ENCODE measurements around the gene BTN3A1.

DNA sequence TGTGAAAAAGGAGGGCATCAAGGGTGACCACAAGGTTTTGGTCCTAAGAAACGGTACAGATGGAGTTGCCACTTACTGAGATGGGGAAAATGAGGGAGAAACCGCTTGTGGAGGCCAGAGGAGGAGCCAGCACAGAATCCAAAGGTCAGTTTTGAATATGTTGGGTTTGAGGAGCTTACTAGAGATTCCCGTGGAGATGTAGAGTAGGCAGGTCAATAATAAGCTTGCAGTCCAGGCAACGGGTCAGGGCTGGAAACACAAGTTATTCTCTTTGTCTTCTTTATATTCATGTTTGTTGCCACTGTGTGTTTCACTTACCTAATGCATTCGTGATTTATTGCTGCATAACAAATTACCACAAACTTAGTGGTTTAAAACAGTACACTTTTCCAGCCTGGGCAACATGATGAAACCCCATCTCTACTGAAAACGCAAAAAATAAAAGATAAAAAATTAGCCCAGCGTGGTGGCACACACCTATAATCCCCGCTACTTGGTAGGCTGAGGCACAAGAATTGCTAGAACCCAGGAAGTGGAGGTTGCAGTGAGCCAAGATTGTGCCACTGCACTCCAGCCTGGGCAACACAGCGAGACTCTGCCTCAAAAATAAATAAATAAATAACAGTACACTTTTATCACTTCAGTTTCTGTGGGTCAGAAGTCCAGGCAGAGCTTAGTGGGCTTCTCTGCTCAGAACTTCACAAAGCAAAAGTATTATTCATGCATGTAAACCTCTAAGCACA lies 39.8 kb upstream of the BTN3A1 start:
- TF ChIP-seq, protein P1, sequence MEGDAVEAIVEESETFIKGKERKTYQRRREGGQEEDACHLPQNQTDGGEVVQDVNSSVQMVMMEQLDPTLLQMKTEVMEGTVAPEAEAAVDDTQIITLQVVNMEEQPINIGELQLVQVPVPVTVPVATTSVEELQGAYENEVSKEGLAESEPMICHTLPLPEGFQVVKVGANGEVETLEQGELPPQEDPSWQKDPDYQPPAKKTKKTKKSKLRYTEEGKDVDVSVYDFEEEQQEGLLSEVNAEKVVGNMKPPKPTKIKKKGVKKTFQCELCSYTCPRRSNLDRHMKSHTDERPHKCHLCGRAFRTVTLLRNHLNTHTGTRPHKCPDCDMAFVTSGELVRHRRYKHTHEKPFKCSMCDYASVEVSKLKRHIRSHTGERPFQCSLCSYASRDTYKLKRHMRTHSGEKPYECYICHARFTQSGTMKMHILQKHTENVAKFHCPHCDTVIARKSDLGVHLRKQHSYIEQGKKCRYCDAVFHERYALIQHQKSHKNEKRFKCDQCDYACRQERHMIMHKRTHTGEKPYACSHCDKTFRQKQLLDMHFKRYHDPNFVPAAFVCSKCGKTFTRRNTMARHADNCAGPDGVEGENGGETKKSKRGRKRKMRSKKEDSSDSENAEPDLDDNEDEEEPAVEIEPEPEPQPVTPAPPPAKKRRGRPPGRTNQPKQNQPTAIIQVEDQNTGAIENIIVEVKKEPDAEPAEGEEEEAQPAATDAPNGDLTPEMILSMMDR (IDR thresholded peaks at IDR 0.05; ENCODE audit: low read depth, low read length) = no peak
- TF ChIP-seq POLR2A (IDR thresholded peaks at IDR 0.05; ENCODE audit: extremely low read depth, insufficient read length) = no peak

All from NB4 (cell line).